T-helper 1 cell treated with Interleukin-12 subunit alpha and Interleukin-12 subunit beta and Interleukin-4 antibody, amounts not matched to agents 30 ng/mL and 1 ng/mL, for 36 hours (primary cell): ENCODE results near the gene PRR14. TPM values are rescaled to one million over a fixed set of nuclear protein-coding genes. Genes with fewer than 3 reads are reported as not detected.
"Not testable (repeated sequence)": the region's sequence is repeated elsewhere in the genome, so short reads cannot be mapped to it uniquely, and the experiment has no call there.

Experiments
- intact Hi-C: fragments of 100-400 bp; cut with micrococcal nuclease; formaldehyde crosslinking; loops from one replicate; pipeline ENCODE4 v1.15.1; 2024
- total RNA-seq: library from RNA; stranded (reverse); gene quantifications from 2 replicates; pipeline ENCODE4 v1.2.3, GENCODE V29; 2022

The PRR14 gene
- total RNA-seq, 1 donor from 2014 or later = 90.0 TPM

DNA sequence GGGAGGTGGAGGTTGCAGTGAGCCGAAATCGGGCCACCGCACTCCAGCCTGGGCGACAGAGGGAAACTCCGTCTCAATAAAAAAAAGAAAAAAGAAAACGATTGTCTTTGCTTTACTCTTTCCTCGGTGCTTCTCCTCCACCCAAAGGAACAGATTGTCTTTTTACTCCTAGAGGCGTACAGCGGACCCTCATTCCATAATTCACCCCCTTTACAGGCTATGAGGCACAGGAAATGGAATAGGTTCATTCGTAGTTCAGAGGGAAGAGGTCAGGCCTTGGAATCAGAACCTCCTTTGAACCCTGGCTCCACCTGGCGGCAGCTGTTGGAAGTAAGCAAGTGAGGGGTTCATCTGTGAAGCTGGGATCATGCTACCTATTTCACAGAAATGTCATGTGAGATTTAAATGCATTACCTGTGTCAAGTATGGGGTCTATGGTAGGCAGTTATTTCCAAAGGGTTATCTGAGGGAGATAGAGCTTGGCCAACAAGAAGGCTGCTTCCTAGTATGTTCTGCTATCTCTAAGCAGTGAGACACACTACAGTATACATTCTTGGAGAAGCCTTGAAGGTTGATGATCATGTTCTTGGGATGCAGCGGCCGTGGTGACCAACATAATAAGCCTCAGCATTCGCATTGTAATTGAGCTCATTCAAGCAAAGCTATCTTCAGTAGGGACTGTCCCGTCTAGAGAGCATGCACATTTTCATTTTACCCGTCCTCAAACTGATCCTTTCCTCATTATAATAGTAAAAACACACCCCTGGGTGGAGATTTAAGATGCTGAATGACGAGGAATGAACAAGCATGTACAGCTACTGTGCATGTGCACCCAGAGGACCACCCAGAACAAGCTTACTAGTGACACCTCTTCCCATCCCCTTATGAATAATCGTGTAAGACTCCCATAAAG is 21.9 kb upstream of the PRR14 start:
- intact Hi-C loops = loop anchor here (1.0 kb wide), 3 partner anchors 21 to 199 kb away; partner anchors contain the start of genes DCTPP1, FBRS and PRR14

DNA sequence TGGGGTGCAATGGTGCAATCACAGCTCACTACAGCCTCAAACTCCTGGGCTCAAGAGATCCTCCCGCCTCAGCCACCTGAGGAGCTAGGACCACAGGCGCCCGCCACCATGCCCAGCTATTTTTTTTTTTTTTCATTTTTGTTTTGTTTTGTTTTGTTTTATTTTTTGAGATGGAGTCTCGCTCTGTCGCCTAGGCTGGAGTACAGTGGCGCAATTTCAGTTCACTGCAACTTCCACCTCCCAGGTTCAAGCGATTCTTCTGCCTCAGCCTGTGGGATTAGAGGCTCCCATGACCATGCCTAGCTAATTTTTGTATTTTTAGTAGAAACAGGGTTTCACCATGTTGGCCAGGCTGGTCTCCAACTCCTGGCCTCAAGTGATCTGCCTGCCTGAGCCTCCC is 18.3 kb upstream of the PRR14 start:
- intact Hi-C loops = not testable (repeated sequence)

DNA sequence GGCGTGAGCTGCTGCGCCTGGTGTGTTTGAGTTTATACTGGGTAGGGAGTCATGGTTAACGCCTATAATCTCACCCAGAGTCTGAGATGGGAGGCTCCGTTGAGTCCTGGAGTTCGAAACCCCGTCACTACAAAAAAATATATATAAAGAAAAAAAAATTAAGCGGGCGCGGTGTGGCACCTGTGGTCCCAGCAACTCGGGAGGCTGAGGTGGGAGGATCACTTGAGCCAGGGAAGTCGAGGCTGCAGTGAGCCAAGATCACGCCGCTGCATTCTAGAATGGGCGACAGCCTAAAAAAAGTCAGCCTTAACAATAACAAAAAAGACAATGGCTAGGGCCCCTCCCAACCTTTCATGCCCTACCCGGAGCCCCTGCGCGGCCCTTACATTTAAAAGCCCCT is 17.2 kb upstream of the PRR14 start:
- intact Hi-C loops = no loop called here

DNA sequence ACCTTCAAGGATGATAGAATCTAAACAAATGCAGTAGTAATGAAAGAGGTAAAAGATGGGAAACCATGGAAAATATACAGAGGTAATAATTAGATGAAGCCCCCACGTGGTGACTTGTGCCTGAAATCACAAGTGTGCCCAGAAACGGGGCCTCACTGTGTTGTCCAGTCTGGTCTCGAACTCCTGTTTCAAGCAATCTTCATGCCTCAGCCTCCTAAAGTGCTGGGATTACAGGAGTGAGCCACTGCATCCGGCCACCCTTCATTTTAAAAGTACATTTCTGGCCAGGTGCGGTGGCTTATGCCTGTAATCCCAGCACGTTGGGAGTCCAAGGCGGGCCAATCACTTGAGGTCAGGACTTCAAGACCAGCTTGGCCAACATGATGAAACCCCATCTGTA is 14.2 kb upstream of the PRR14 start:
- intact Hi-C loops = no loop called here

DNA sequence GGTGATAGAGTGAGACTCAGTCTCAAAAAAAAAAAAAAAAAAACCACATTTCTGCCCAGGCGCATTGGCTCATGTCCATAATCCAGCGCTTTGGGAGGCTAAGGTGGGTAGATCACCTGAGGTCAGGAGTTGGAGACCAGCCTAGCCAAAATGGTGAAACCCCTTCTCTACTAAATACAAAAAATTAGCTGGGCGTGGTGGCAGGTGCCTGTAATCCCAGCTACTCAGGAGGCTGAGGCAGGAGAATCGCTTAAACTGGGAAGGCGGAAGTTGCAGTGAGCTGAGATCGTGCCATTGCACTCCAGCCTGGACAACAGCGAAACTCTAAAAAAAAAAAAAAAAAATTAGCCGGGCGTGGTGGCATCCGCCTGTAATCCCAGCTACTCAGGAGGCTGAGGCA is 13.6 kb upstream of the PRR14 start:
- intact Hi-C loops = not testable (repeated sequence)

DNA sequence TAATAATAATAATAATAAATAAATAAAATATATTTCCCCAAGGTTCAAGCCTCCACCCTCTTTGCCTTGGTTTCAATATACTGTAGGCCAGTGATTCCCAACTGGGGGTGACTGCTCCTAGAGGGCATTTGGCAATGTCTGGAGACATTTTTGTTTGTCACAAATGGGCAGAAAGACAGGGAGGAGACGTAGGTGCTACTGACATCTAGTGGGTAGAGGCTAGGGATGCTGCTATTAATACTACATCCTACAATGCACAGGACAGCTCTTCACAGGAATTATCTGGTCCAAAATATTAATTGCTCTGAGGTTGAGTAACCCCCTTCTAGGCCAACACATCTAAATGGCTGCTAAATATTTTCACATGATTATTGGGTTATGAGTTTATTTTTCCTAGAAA is 12.8 kb upstream of the PRR14 start:
- intact Hi-C loops = loop anchor here (1.0 kb wide), 1 partner anchor 208 kb away; the partner anchor contains the start of gene DCTPP1

DNA sequence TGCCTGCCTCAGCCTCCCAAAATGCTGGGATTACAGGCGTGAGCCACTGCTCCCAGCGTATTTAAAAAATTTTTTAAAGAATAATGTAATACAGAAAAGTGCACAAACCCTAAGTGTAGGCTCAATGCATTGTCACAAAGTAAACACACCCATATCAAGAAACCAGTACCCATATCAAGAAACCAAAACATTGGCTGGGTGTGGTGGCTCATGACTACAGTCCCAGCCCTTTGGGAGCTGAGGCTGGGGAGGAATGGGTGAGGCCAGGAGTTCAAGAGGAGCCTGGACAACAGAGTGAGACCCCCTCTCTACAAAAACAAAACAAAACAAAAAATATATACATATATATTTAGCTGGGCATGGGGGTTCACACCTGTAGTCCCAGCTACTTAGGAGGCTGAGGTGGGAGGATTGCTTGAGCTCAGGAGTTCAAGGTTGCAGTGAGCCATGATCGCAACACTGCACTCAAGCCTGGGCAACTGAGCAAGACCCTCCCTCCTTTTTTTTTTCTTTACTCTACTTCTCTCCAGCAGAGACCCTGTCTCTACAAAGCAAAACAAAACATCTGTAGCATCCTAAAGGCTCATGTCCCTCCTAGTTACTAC is 9.3 kb upstream of the PRR14 start:
- intact Hi-C loops = no loop called here

DNA sequence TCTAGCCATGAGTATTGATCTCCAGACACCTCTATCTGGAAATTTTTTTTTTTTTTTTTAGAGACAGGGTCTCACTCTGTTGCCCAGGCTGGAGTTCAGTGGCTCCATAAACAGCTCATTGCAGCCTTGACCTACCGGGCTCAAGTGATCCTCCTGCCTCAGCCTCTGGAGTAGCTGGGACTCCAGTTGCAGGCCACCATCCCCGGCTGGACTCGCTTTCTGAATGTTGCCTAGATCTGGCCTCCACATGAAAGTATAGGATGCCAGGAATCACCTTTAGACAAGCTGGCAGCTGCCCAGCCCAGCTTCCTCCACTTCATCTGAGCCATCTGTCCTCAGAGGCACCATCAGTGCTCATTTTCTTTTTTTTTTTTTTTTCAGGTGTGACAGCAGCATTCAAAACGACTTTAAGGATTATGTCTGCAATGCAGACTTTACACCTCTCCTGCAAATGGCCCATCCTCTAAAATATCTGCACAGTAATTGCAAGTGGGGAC is 6.4 kb upstream of the PRR14 start:
- intact Hi-C loops = no loop called here

DNA sequence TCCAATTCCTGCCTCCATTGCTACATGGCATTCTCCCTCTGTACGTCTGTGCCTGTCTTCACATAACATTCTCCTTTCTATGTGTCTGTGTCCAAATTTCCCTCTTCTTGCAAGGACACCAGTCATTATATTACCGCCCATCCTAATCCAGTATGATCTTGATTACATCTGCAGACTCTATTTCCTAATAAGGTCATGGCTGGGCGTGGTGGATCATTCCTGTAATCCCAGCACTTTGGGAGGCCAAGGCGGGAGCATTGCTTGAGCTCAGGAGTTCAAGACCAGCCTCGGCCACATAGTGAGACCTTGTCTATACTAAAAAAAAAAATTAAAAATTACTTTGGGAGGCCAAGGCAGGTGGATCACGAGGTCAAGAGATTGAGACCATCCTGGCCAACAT is 5.0 kb upstream of the PRR14 start:
- intact Hi-C loops = no loop called here

DNA sequence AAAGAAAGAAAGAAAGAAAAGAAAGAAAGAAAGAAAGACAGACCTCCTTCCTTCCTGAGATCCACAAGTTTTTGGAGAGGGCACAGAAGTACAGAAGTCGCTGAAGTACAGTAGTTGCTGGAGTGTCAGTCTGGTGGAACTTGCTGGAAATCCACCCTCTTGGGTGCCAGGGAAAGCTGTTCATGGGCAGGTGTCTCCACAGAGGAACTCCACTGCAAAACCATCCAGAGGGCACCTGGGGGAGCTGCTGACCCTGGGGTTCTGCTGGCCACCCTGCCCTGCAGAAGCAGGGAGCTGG is 3.5 kb upstream of the PRR14 start:
- intact Hi-C loops = no loop called here

DNA sequence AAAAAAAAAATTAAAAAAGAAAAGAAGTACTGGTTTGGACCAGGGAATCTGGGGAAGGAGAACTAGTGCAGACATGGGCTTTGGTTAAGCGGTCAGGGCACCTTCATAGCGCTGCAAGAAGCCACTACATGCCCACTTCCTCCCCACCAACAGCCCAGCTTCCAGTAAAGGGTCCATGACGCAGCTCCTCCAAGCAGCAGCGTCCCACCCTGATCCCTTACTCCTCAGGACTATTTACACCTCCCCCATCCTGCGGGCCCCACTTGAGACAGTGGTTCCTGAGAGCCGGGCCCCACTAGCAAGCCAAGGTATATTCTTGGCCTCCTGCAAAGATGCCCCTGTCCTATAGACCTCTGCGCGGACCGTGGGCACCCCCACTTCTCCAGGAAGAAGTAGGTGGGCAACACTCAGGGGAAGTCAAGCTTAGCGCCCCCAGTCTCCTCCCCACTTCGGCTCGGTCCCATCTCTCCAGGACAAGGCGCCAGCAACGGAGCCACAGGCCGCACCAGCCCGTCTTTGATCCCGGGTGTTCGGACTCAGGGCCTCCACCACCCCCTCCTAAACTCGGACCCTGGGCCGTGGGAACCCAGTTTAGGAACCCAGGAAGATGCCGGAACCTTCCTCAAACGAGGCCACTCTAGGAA is 913 bp upstream of the PRR14 start:
- intact Hi-C loops = loop anchor here (1.0 to 10.0 kb wide), 18 partner anchors 8 to 1225 kb away; partner anchors contain the start of genes CFAP119, DCTPP1, FBRS and RNF40

DNA sequence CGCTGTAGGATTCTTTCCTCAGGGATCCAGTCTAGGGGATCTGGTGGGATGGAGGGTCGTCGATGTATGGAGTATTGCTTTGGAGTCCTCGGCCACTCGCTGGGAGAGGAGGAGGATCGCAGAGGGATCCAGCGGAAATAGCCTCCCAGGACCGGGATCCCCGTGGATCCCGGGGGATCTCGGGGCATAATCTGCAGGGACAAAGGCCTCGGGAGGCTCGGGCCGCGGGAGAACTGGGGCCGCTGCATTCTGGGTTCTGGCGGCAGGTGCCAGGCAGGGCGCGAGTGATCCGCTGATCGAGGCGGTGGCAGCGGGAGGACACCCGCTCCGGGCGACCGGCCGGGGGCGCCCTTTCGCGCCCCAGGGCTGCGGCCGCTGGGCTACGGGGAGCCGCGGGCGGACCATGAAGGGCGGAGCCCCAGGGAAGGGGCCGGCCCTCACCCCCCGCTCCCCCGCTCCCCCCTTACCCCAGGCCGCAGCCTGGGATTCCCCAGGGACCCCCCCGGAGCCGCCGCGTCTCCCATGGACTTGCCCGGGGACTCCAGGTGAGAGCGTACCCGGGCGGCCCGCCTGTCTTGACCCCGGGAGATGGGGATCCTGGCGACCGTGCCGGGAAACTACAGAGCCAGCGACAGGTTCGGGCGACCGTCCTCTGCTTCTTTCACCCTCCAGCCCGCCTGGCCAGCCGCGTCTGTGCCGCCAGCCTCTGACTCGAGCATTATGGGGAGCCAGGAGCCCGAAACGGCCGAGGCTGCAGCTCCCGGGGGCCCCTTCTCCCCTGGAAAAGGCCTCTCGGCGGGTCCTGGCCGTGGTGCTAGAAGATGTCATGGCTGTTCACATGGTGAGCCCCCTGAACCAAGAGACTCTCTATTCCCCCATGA is 604 bp downstream of the PRR14 start:
- intact Hi-C loops = loop anchor here (1.0 to 10.0 kb wide), 10 partner anchors 41 to 1223 kb away; partner anchors contain the start of genes CFAP119, RNF40, TAOK2 and TBX6

DNA sequence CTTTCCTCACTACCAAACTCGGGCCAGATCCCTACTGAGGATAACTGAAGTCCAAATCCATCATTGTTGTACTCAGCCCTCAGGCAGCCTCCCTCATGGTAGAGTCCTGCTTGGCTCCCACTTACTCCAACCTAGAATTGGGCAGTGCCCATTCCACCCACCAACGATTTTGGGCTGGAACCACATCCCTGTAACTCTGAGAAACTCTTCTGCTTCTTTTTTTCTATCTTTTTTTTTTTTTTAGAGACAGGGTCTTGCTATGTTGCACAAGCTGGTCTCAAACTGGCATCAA is 1.2 kb downstream of the PRR14 start:
- intact Hi-C loops = loop anchor here (10.0 kb wide), 4 partner anchors 317 to 1223 kb away; partner anchors contain the start of genes TAOK2, TBX6, YPEL3 and ZNF267

DNA sequence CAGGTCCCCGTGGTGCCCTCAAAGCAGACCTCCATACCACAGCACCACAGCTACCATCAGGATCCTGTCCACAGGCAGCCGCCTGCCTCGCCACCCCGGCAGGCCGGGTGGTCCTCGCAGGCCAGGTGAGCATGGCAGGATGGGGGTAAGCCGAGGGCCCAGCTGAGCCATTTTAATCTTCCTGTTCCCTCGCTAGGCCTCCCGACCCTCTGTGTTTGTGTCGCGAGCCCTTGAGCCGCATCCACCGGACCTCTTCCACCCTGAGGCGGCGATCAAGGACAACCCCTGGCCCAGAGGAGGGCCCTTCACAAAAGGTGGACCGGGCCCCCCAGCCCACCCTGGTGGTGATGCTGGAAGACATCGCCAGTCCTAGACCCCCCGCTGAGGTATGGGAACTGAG is 2.0 kb downstream of the PRR14 start:
- intact Hi-C loops = loop anchor here (10.0 kb wide), 4 partner anchors 318 to 1222 kb away; partner anchors contain the start of genes TAOK2, TBX6, YPEL3 and ZNF267

DNA sequence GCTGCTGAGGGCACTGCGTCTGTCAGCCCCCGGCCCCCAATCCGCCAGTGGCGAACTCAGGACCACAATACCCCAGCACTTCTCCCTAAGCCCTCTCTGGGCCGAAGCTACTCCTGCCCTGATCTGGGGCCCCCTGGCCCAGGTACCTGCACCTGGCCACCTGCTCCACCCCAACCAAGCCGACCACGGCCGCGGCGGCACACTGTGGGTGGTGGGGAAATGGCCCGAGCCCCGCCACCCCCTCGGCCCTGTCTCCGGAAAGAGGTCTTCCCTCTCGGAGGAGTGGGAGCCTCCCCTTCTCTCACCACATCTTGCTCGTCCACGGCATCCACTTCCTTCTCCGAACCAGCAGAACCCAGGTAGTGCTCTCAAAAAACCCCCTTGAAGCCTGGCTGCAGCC is 4.1 kb downstream of the PRR14 start:
- intact Hi-C loops = loop anchor here (5.0 to 10.0 kb wide), 5 partner anchors 320 to 1220 kb away; partner anchors contain the start of genes KCTD13, TAOK2, TBX6 and YPEL3

DNA sequence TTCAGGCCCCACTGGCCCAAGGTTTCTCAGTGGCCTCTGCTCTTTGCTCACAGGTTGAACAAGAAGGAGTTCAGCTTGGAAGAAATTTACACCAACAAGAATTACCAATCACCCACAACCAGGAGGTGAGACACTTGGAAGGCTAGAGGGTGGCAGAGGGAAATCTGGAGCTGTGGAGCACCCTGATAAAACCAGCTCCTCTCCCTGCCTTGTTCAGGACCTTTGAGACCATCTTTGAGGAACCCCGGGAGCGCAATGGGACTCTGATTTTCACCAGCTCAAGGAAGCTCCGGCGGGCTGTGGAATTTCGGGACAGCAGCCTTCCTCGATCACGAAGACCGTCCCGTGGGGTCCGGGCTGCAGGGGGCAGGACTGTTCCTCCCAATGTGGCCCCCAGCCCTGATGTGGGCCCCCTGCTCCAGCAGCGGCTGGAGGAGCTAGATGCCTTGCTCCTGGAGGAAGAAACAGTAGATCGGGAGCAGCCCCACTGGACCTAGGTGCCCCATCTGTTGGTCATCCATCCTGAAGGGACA is 5.1 kb downstream of the PRR14 start:
- intact Hi-C loops = loop anchor here (5.0 to 10.0 kb wide), 5 partner anchors 321 to 1219 kb away; partner anchors contain the start of genes KCTD13, TAOK2, TBX6 and YPEL3

DNA sequence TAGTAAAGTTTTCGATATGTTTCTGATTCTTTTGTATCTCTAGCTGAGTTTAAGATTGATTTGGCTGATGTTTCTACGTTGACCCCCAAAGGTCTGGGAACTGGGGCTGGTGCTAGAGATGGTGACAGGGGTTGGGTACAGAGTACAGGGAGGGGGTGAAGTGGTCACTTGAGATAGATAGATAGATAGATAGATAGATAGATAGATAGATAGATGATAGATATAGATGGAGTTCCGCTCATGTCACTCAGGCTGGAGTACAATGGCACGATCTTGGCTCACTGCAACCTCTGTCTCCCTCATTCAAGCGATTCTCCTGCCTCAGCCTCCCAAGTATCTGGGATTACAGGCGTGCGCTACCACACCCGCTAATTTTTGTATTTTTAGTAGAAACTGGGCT is 5.6 kb downstream of the PRR14 start:
- intact Hi-C loops = loop anchor here (5.0 to 10.0 kb wide), 5 partner anchors 322 to 1218 kb away; partner anchors contain the start of genes KCTD13, TAOK2, TBX6 and YPEL3

DNA sequence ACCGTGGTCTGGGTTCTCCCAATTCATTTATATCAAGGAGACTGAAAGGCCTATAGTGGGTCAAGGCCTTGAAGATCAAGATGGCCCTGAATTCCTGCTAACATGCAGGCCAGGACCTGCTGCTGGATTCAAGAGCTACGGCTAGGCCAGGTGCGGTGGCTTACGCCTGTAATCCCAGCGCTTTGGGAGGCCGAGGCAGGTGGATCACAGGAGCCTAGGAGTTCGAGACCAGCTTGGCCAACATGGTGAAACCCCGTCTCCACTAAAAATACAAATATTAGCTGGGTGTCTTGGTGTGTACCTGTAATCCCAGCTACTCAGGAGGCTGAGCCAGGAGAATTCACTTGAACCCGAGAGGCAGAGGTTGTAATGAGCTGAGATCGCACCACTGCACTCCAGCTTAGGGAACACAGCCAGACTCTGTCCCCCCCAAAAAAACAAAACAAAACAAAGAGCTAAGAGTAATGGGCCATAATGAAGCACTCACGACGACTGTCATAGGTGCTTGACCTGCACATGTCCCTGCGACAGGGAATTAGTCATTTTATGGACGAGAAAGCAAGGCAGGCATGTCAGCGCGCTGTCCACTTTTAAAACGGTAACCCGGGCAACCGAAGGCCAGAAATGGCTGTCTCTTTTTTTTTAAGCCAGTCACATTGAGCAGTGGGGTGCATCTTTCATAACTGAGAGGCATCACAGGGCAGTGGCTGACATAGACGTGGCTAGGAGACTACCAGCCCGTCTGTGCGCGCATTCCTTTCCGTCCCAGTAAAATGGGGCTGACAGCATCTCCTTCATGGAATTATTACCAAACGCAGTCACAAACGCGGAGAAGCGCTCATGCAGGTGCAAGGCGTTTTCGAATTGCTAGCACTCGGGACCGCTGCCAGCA is 6.5 kb downstream of the PRR14 start:
- intact Hi-C loops = loop anchor here (5.0 to 10.0 kb wide), 5 partner anchors 322 to 1218 kb away; partner anchors contain the start of genes KCTD13, TAOK2, TBX6 and YPEL3
